NCI-H226 (cell line): Measurements from ENCODE around the gene CTXN3.

Source experiments
- DNase-seq: peaks from one replicate; pipeline ENCODE4 v3.0.0-alpha.2; 2015

The CTXN3 gene

GRCh38 chr5:127649018-127649439 lies at the start of gene CTXN3:
TSS of gene CTXN3 (plus strand) at chr5:127649082. CDS start at chr5:127657522, 8,440 bp downstream.
- DNase-seq, result no peak

DNA sequence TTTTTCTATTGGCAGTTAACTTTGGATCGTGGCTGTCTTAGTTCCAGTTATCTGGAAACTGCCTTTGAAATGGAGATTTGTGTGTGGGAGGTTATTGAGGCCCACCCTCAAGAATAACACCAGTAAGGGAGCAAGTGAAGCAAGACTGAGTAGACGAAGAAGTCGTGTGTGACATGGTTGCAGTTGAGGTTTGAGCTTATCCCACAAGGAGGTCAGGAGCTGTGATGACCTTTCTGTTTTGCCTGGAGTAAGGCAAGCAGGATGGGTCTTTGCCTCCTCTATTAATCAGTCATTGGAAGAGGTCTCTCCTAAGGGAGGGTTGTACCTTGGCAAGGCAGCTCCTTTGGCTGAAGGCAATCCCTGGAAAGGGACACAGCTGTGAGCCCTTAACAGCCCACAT lies 49.6 kb upstream of the CTXN3 start:
- DNase-seq, result no peak

GRCh38 chr5:127599847-127600246 lies 49.0 kb upstream of the CTXN3 start:
- no peak for DNase-seq

DNA sequence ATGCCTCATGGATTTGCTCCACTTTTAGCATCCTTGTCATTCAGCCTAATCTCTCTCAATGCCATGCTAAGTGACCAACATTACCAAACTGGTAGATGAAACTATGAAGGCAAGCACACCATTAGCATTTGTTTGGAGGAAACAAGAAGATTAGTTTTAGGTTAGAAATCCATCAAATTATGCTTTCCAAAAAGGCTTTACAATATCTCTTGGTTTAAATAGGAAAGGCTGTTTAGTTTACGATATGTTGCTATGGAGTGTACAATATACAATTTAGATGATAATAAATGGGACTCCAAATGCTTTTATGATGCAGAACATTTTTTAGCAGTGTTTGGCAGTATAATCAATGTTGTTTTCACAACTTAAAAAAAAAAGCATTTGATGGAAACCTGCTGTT lies 47.8 kb upstream of the CTXN3 start:
- DNase-seq, result no peak

- DNase-seq, result no peak
These were observed 47.3 kb upstream of the CTXN3 start for GRCh38 chr5:127601601-127602000.

DNA sequence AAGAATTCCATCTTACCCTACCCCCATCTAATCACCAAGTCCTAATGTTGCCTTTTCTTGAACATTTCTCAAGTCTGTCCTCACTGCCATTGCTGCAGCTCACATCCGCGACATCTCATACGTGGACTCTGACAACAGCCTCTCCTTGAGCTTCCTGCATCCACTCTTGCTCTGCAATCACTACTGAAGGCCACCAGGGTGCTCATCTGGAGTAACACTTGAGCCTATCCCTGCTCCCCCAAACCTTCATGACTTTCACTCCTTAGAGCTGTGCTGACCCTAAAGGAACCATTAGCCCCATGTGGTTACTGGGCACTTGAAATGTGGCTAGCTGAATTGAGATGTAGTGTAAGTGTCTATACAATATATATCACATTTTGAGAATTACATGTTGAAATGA lies 46.4 kb upstream of the CTXN3 start:
- no peak for DNase-seq

DNA sequence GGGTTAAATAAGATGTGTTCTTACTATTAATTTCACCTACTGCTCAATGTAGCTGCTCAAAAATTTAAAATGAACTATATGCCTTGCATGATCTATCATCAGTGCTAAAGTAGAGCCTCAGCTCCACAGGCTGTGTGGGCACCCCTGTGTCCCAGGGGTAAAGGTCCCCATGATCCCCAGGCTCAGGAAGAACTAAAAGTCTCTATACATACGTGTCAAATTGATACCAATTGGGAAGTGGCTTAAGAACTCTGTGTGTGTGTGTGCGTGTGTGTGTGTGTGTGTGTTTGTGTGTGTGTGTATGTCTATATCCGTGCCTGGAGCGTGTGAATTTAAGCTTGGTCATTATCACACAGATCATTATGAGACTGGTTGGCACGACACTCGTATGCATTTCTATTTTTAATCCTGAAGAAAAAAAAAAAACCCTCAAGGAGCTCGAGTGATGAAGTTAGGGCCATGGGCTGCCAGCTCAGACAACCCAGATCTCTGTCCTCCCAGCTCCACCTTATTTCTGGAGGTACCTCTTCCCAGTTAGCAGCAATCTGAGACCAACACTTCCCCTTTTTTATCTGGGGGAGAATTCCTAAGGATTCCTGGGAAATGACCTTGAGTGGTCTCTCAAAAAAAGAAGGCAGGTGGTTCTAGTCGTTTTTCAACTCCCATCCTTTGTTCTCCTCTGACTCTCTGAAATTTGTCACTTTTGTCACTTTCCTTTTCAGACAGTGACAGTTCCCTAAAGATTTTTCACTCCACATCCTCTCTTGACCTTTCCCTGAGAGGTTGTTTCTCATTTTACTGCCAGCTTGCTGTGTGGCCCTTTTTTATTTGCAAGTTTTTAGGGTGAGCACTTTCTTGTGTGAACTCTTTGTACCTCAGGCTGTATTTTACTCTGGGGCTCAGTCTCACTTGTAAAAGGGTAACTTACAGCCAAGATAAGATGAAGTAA lies 45.7 kb upstream of the CTXN3 start:
- DNase-seq, result no peak

GRCh38 chr5:127608077-127608660 lies 40.7 kb upstream of the CTXN3 start:
- DNase-seq, result no peak

DNA sequence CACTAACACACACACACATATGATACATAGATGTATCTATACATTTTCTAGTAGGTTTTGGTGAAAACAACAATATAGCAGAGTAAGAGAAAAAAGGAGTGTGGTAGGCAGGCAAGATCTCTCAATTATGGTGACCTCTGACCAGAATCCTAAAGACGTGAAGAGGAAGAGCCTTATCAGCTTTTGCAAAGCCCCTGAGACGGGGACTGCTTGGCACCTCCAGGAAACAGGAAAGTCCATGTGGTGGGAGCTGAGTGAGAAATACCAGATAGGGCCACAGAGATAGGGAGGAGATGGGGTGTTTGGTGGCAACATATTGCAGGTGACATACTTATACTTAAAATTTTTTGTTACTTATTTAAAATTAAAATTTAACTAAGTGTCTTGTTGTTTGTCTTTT lies 39.9 kb upstream of the CTXN3 start:
- no peak for DNase-seq

DNA sequence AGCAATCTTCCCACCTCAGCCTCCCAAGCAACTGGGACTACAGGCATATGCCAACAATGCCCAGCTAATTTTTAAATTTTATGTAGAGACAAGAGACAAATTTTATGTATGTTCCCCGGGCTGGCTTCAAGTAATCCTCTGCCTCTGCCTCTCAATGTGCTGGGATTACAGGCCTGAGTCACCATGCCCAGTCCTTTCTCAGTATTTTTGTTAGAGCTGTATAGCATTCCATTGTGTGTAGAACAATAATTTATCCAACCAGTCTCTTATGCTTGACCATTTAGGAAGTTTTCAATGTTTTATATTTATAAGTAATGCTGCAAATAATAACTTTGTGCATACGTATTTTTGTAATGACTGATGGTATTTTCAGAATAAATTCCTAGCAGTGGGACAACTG lies 38.9 kb upstream of the CTXN3 start:
- DNase-seq, result no peak

DNA sequence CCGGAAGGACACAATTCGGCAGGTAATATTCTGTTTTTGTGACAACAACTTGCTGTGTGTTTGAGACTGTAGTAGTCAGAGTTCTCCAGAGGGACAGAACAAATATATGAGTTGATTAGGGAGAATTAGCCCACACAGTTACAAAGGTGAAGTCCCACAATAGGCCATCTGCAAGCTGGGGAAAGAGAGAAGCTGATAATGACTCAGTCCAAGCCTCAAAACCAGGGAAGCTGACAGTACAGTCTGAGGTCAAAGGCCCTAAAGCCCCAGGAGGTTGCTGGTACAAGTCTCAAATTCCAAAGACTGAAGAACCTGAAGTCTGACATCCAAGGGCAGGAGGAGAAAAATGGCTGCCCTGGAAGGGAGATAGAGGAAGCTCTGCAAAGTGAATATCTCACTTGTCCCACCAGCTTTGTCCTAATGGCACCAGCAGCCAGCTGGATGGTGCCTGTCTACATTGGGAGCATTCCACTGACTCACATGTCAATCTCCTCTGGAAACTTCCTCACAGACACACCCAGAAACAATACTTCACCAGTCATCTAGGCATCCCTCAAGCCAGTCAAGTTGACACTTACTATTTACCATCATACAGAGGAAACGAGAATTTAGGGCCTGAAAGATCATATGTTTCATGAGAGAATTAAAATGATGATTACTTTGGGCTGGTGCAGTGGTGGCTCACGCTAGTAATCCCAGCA lies 36.3 kb upstream of the CTXN3 start:
- DNase-seq, result no peak

- no peak for DNase-seq
These were observed 33.0 kb upstream of the CTXN3 start for GRCh38 chr5:127615916-127616315.

- no peak for DNase-seq
These were observed 28.9 kb upstream of the CTXN3 start for GRCh38 chr5:127619908-127620479.

DNA sequence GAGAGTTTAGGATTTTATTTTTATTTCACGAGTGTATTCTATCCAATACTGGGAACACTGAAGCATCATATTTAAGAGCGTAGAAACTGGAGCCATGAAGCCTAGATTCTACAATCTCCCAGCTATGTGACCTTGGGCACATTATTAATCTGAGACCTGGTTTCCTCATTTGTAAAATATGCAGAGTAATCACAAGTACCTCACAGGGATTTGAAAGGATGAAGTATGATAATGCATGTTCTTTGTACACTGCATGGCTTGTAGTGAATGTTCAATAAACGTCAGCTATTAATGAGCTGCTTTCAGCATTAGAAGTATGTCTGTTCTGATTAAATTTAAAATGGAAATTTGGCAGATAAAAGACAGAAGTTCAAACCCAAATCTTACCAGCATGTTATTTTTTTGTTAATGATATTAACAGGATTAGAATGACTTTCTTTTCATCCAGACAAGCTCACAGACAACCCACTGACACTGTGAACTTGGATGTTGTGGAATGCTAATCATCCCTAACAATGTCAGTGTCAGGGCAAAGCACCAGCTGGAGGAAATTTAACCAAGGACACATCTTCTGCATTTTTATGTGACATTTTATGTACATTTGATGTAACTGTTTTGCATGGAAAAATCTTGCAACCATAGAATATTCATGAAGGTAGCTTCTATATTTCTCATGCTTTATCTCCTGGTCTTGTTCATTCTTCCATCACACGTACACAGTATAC lies 27.1 kb upstream of the CTXN3 start:
- no peak for DNase-seq

DNA sequence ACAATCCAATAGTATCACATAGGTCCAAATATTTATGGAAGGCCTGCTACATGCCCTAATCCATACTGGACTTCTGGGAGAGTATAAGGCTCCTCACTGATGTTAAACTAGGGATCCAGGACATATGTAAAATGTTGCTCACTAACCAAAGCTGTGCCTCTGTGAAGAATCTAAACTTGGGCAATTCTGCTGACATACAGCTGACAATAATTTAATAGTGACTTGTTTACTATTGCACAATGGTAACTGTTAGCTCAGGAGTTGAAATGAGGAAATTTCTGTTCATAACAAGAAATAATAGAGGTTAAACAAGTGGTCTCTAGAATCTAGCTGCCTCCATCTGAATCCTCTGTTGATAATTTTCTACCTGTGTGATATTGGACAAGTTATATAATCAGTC lies 14.9 kb upstream of the CTXN3 start:
- no peak for DNase-seq

GRCh38 chr5:127639828-127640227 lies 9.1 kb upstream of the CTXN3 start:
- no peak for DNase-seq

DNA sequence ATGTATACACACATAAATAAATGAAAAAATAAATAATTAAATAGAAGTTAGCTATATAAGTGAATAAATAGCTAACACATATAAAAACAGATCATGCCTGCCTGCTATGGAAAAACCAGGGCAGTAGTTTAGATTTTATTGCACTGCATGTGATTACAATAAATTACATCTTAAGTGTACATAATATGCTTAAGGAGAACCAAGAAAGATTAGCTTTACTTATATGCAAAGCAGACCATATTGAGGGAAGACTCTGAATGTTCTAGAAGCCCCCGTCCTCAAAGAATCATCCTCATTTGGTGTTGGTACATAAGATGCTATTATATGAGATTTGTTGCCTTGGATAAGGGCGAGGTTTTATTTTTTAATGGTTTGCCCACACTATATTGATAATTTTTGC lies 5.9 kb upstream of the CTXN3 start:
- no peak for DNase-seq

GRCh38 chr5:127643607-127644006 lies 5.3 kb upstream of the CTXN3 start:
- DNase-seq, result no peak

- no peak for DNase-seq
These were observed 3.6 kb upstream of the CTXN3 start for GRCh38 chr5:127645300-127645726.

DNA sequence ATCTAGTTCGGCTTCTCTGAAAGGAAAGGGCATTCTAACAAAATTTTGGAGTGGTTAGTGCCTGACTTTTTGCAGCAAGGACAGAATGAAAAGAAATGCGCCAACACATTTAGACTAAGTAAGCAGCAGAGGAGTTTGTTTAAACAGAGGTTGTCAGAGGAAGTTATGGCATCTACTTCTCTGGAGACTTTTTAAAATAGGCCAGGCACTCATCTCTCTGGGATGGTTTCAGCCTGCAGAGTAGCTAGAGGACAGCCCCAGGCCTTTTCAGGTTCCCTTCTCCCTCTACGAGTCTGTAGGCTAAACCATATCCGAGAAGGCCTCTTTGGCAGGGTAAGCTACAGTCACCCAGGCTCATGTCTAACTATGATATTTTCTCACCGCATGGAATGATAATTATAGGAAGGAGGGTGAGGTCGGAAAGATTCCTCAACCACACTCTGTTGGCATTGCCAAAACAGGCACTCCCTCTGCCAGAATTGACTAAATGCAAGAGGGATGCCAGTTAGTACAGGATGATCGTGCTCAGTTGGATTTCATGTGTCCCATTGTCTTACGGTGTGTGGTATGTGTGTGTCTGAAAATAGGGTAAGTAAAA lies 1.4 kb upstream of the CTXN3 start:
- no peak for DNase-seq

GRCh38 chr5:127650022-127650421 lies 1.1 kb downstream of the CTXN3 start:
- no peak for DNase-seq

GRCh38 chr5:127650649-127651048 lies 1.8 kb downstream of the CTXN3 start:
- peak; percentile 10 for DNase-seq
